Stimulated activated naive CD8-positive, alpha-beta T cell treated with anti-CD3 and anti-CD28 coated beads, Interleukin-15, Interleukin-2, amounts not matched to agents 100 ng/mL and 50 ng/mL, for 24 hours (primary cell): ENCODE measurements around the gene OPN4.

ENCODE experiments used
- H3K27ac Mint-ChIP-seq: one replicate; pipeline ENCODE4 v1.8.0; 2021; ENCODE audit warnings: mild to moderate bottlenecking, mixed read lengths
- H3K27me3 Mint-ChIP-seq: one replicate; pipeline ENCODE4 v1.8.0; 2021; ENCODE audit warnings: mixed read lengths
- H3K36me3 Mint-ChIP-seq: one replicate; pipeline ENCODE4 v1.8.0; 2021; ENCODE audit warnings: low read depth, mixed read lengths
- H3K4me1 Mint-ChIP-seq: one replicate; pipeline ENCODE4 v1.8.0; 2021; ENCODE audit warnings: low read depth, mixed read lengths
- H3K4me3 Mint-ChIP-seq: one replicate; pipeline ENCODE4 v1.8.0; 2021; ENCODE audit warnings: mild to moderate bottlenecking, mixed read lengths
- H3K9me3 Mint-ChIP-seq: one replicate; pipeline ENCODE4 v1.8.0; 2021; ENCODE audit warnings: mixed read lengths

Gene OPN4

GRCh38 chr10:86691333-86692022 lies 37.1 kb downstream of the OPN4 start:
- Mint-ChIP-seq H3K4me1 (no peaks in the 10 kb centered on the region), H3K9me3 (no peaks in the 10 kb centered on the region), H3K4me3 (no peak overlapping the region), H3K27ac (no peak overlapping the region), H3K27me3 (no peaks in the 10 kb centered on the region), H3K36me3 (no peaks in the 10 kb centered on the region)

GRCh38 chr10:86692023-86692514 lies 37.7 kb downstream of the OPN4 start:
- no peaks in the 10 kb centered on the region for H3K9me3 Mint-ChIP-seq
- H3K36me3 Mint-ChIP-seq: no peaks in the 10 kb centered on the region
- H3K27ac Mint-ChIP-seq: no peak overlapping the region
- no peaks in the 10 kb centered on the region for H3K27me3 Mint-ChIP-seq
- no peaks in the 10 kb centered on the region for H3K4me1 Mint-ChIP-seq
- no peak overlapping the region for H3K4me3 Mint-ChIP-seq

- no peaks in the 10 kb centered on the region for H3K36me3 Mint-ChIP-seq
- H3K4me1 Mint-ChIP-seq: no peaks in the 10 kb centered on the region
- H3K4me3 Mint-ChIP-seq: no peak overlapping the region
- no peak overlapping the region for H3K27ac Mint-ChIP-seq
- no peaks in the 10 kb centered on the region for H3K9me3 Mint-ChIP-seq
- no peaks in the 10 kb centered on the region for H3K27me3 Mint-ChIP-seq
These were observed 38.3 kb downstream of the OPN4 start for GRCh38 chr10:86692664-86693063.

DNA sequence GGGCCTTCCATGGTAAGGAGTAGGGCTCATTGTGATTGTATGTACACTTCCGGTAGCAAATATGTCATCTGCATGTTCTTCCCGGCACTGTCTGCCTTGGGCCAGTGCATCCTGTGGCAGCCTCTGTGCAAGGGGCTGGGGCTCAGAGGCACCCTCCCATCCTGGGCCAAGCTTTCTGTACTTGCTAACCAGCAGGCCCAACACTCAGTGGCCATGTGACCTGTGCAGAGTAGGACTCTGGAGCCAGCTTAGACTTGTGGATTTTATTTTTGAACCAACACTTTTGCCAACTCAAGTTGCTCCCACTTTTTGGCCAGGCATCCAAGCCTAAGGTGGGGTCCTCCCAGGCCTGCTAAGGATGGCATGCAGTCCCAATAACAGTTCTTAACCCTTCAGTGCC lies 38.9 kb downstream of the OPN4 start:
- Mint-ChIP-seq H3K36me3 (no peaks in the 10 kb centered on the region), H3K9me3 (no peaks in the 10 kb centered on the region), H3K4me3 (no peak overlapping the region), H3K27me3 (no peaks in the 10 kb centered on the region), H3K4me1 (no peaks in the 10 kb centered on the region), H3K27ac (no peak overlapping the region)

GRCh38 chr10:86693721-86694369 lies 39.5 kb downstream of the OPN4 start:
- no peaks in the 10 kb centered on the region for H3K36me3 Mint-ChIP-seq
- H3K4me1 Mint-ChIP-seq: no peaks in the 10 kb centered on the region
- no peak overlapping the region for H3K4me3 Mint-ChIP-seq
- no peaks in the 10 kb centered on the region for H3K27me3 Mint-ChIP-seq
- no peaks in the 10 kb centered on the region for H3K9me3 Mint-ChIP-seq
- H3K27ac Mint-ChIP-seq: no peak overlapping the region

DNA sequence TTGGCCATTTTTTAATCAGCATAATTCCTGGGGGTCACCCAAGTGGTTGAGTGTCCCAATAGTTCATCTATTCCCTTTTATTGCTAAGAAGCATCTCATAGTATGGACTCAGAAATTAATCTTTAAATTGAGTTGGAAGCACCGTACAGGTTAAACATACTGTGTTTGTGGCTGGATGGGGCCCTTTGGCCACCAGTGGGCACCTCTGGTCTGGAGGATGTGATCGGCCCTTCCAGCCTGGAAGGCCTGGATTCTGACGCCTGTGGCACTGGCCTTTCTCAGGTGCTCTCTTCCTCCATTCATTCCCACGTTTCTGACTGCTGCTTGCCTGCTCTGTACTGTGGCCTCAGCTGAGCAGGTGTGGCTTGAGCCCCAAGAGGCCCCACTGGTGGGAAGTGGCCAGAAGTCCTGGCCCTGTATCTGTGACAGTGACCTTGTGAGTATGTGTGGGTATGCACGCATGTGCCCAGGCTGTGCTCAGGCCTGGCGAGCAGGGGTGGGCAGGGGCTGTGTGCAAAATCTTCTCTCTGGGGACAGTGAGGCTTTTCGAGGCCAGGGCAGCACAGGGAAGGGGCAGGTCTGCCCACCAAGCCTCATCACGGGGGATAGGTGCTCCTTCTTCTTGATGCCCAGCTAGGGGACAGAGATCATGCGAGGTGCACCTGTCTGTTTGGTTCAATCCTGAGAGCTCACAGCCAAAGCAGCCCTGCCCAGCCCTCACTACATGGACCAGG lies 44.0 kb downstream of the OPN4 start:
- Mint-ChIP-seq H3K9me3 (no peaks in the 10 kb centered on the region), H3K4me3 (no peak overlapping the region), H3K27me3 (no peaks in the 10 kb centered on the region), H3K4me1 (no peaks in the 10 kb centered on the region), H3K36me3 (no peaks in the 10 kb centered on the region), H3K27ac (no peak overlapping the region)

DNA sequence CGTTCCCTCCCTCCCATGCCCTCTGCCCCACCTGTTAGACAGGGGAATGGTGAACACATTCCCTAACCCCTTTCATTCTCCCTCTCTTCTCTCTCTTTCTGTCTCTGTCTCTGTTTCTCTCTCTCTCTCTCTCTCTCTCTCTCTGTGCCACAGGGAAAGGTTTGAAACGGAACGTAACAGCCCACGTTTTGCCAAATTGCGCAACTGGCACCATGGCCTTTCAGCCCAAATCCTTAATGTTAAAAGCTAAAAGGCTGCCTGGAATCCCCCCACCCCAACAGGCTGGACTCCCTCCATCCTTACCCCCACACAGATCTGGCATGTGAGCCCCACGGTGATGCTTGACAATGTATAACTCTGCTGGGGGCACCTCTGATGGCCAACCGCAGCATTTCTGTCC lies 44.8 kb downstream of the OPN4 start:
- H3K9me3 Mint-ChIP-seq: no peaks in the 10 kb centered on the region
- H3K4me3 Mint-ChIP-seq: no peak overlapping the region
- no peaks in the 10 kb centered on the region for H3K27me3 Mint-ChIP-seq
- H3K27ac Mint-ChIP-seq: no peak overlapping the region
- H3K36me3 Mint-ChIP-seq: no peaks in the 10 kb centered on the region
- H3K4me1 Mint-ChIP-seq: no peaks in the 10 kb centered on the region

- no peak overlapping the region for H3K4me3 Mint-ChIP-seq
- no peaks in the 10 kb centered on the region for H3K36me3 Mint-ChIP-seq
- no peak overlapping the region for H3K27ac Mint-ChIP-seq
- H3K9me3 Mint-ChIP-seq: no peaks in the 10 kb centered on the region
- H3K27me3 Mint-ChIP-seq: no peaks in the 10 kb centered on the region
- no peaks in the 10 kb centered on the region for H3K4me1 Mint-ChIP-seq
These were observed 45.2 kb downstream of the OPN4 start for GRCh38 chr10:86699541-86699940.

DNA sequence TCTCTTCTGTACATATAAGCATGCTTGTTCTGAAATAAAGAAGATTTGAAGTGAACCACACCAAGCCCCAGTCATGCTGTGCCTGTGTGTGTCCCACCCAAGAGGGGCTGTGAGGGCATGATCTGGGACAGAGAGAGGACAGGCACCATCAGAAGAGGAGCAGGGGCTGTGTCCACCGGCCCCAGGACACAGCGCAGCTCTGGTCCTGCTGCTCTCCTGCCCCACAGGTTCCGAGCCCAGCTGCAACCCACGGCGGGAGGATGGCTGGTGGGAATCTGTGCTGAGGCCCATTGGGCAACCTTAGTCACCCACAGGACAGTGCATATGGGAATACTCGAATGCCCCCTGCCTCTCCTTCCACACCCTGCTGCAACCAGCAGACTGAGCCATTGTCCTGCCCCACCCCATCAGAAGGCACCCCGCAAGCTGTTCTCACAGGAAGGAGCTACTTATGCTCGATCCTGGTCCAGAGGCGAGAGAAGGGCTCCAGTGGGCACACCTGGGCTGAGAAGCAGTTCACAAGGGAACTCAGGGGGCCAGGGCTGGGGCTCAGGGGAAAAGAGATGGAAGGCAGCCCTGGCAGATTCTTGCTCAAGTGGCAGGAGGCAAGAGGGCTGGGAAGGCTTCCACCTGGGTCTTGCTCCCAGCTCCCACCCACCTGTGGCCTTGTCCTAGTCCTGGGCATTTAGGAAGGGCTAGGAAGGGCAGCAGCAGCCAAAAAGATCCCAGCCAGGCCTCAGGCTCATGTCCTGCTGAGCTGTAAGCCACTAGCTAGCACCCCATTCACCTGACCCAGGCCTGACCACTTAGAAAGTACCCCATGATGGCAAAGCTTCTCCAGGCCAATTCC lies 45.9 kb downstream of the OPN4 start:
- H3K27ac Mint-ChIP-seq: no peak overlapping the region
- no peaks in the 10 kb centered on the region for H3K9me3 Mint-ChIP-seq
- no peaks in the 10 kb centered on the region for H3K36me3 Mint-ChIP-seq

GRCh38 chr10:86700851-86701617 lies 46.7 kb downstream of the OPN4 start:
- Mint-ChIP-seq H3K9me3 (no peaks in the 10 kb centered on the region), H3K4me3 (no peak overlapping the region), H3K27ac (no peak overlapping the region), H3K27me3 (no peaks in the 10 kb centered on the region), H3K4me1 (no peaks in the 10 kb centered on the region), H3K36me3 (no peaks in the 10 kb centered on the region)

More for the DNA sequence above, 45.9 kb downstream of the OPN4 start:
- Mint-ChIP-seq H3K4me1 (no peaks in the 10 kb centered on the region), H3K4me3 (no peak overlapping the region), H3K27me3 (no peaks in the 10 kb centered on the region)

- Mint-ChIP-seq H3K27me3 (no peaks in the 10 kb centered on the region), H3K36me3 (no peaks in the 10 kb centered on the region), H3K27ac (no peak overlapping the region), H3K9me3 (no peaks in the 10 kb centered on the region), H3K4me1 (no peaks in the 10 kb centered on the region), H3K4me3 (no peak overlapping the region)
These were observed 48.8 kb downstream of the OPN4 start for GRCh38 chr10:86703176-86703575.

- peaks cover 3% of the 10 kb centered on the region for H3K4me1 Mint-ChIP-seq
- H3K9me3 Mint-ChIP-seq: no peaks in the 10 kb centered on the region
- H3K36me3 Mint-ChIP-seq: no peaks in the 10 kb centered on the region
- no peak overlapping the region for H3K27ac Mint-ChIP-seq
- no peak overlapping the region for H3K4me3 Mint-ChIP-seq
- H3K27me3 Mint-ChIP-seq: no peaks in the 10 kb centered on the region
These were observed 50.8 kb downstream of the OPN4 start for GRCh38 chr10:86705139-86705538.

DNA sequence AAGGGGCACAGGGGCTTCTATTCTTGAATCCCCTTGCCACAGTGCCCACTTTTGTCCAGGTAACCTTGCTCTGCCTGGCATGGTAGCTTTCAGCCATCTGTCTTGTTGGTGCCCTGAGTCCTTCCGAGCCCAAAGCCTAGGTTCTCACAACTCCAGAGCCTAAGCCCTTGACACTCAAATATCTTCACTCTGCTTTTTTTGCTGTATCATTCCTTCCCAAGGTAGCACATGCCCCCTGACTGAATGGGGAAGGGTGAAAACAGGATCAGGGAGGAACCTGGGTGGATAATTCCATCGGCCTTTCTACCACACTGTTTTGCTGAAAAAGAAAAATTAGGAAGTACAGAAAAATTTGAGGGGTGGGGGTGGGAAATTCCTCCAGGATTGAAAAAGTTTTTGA lies 51.6 kb downstream of the OPN4 start:
- no peaks in the 10 kb centered on the region for H3K36me3 Mint-ChIP-seq
- H3K27me3 Mint-ChIP-seq: no peaks in the 10 kb centered on the region
- no peak overlapping the region for H3K4me3 Mint-ChIP-seq
- H3K27ac Mint-ChIP-seq: no peak overlapping the region
- no peaks in the 10 kb centered on the region for H3K9me3 Mint-ChIP-seq
- peaks cover 11% of the 10 kb centered on the region for H3K4me1 Mint-ChIP-seq

DNA sequence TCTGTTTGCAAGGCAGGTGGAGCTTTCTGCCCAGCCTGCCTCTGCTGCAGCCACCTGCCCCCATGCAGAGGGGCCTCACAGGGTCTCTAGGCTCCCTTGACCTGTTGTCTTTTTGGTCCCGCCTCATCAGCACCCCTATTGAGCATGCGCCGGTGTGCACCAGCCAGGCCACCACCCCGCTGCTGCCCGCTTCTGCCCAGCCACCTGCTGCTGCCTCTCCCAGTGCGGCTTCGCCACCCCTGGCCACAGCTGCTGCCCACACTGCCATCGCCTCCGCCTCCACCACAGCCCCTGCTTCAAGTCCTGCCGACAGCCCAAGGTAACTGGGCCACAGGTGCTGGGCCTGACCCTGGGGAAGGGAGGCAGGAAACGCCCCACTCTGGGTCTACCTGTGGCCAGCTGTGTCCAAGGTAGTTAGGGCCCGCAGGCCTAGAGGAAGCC lies 52.1 kb downstream of the OPN4 start:
- no peaks in the 10 kb centered on the region for H3K27me3 Mint-ChIP-seq
- H3K4me1 Mint-ChIP-seq: peaks cover 12% of the 10 kb centered on the region
- no peak overlapping the region for H3K4me3 Mint-ChIP-seq
- H3K27ac Mint-ChIP-seq: no peak overlapping the region
- no peaks in the 10 kb centered on the region for H3K36me3 Mint-ChIP-seq
- no peaks in the 10 kb centered on the region for H3K9me3 Mint-ChIP-seq
